Measurements from ENCODE around the gene SH3GL2.

GRCh38 chr9:17623965-17624364, 45.1 kb downstream of the SH3GL2 start:
- TF ChIP-seq CTCF (IDR thresholded peaks at IDR 0.05) (no peak), EP300 (IDR thresholded peaks at IDR 0.05) (no peak)
